Esophagus (tissue), 2 donors: ENCODE data around the gene CRYBG3. TPM values are rescaled to one million over a fixed set of nuclear protein-coding genes. Genes with fewer than 3 reads are reported as not detected.

Source experiments
- H3K27ac ChIP-seq, 2 donors: one replicate each; pipeline ENCODE4 v1.5.1; 2013; ENCODE audit warnings: low read depth in 2 of 2, mild to moderate bottlenecking in 2 of 2, inconsistent platforms in 1 of 2, low read length in 1 of 2, moderate library complexity in 1 of 2
- H3K27me3 ChIP-seq, 2 donors: one replicate each; pipeline ENCODE4 v1.6.1; 2013; ENCODE audit warnings: low read length in 2 of 2, control low read depth in 1 of 2, mild to moderate bottlenecking in 1 of 2; ENCODE audit not compliant: insufficient read depth in 2 of 2, control insufficient read depth in 1 of 2
- H3K36me3 ChIP-seq, 2 donors: one replicate each; pipeline ENCODE4 v1.6.1; 2013; ENCODE audit warnings: low read length in 1 of 2; ENCODE audit not compliant: control insufficient read depth in 2 of 2, insufficient read depth in 2 of 2
- H3K4me1 ChIP-seq, 2 donors: one replicate each; pipeline ENCODE4 v1.6.1; 2013; ENCODE audit warnings: low read length in 1 of 2; ENCODE audit not compliant: control insufficient read depth in 2 of 2, insufficient read depth in 2 of 2
- H3K4me3 ChIP-seq, 2 donors: one replicate each; pipeline ENCODE4 v1.5.1; 2013; ENCODE audit warnings: low read length in 2 of 2, mild to moderate bottlenecking in 2 of 2, low read depth in 1 of 2, moderate library complexity in 1 of 2
- H3K9me3 ChIP-seq, 2 donors: one replicate each; pipeline ENCODE4 v1.6.1; 2013; ENCODE audit warnings: mild to moderate bottlenecking in 2 of 2, low read depth in 1 of 2, low read length in 1 of 2, moderate library complexity in 1 of 2; ENCODE audit not compliant: control insufficient read depth in 2 of 2, insufficient read depth in 1 of 2
- WGBS, 2 donors: extraction: QIAGEN DNeasy Blood & Tissue Kit; methylation state at CpG; one replicate each; pipeline ENCODE4 v1.1.7; 2013; 5-methylcytosine and 5-hydroxymethylcytosine counted together
- polyA plus RNA-seq, 2 donors: library from polyadenylated mRNA; stranded (reverse); fragments of 200-250 nt; gene quantifications; one replicate each; pipeline ENCODE4 v1.2.3, GENCODE V29; 2013
- donor health status: healthy with polysubstance abuse.
- donor health status: Bipolar disorder and iron deficiency.

Gene CRYBG3
- polyA plus RNA-seq, 2 donors: 5.0 to 10.0 TPM

- H3K4me1 ChIP-seq: no peaks in the 10 kb centered on the region
These were observed 40.8 kb downstream of the CRYBG3 start for GRCh38 chr3:97862582-97862981.

DNA sequence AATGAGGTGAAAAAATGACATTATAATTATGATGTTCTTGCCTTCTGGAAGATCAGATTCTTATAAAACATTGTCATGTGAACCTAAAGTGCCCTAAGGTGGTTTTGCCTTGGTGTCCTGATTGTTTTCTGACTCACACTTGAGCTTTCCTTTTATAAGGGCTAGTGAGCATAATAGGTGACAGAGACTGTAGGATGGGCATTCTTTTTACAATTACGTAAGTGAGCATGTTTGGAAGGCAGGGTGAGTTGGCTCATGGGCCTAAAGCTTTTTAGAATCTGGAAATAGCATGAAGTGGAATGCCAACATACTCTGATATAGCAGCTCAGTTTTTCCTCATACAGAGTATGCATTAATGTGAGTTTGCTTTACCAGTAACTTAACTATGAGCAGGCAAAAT lies 41.2 kb downstream of the CRYBG3 start:
- no peak overlapping the region for H3K4me3 ChIP-seq
- no peaks in the 10 kb centered on the region for H3K27me3 ChIP-seq
- WGBS, 2 donors: 48 to 61% methylated on average over 1 of the region's 1 CpG
- H3K9me3 ChIP-seq: no peaks in the 10 kb centered on the region
- H3K4me1 ChIP-seq: no peaks in the 10 kb centered on the region
- H3K27ac ChIP-seq: no peak overlapping the region
- H3K36me3 ChIP-seq: no peaks in the 10 kb centered on the region

More at GRCh38 chr3:97862582-97862981, 40.8 kb downstream of the CRYBG3 start:
- 80 to 89% methylated on average over 1 of the region's 1 CpG for WGBS, 2 donors
- no peaks in the 10 kb centered on the region for H3K27me3 ChIP-seq
- no peaks in the 10 kb centered on the region for H3K9me3 ChIP-seq
- H3K27ac ChIP-seq: no peak overlapping the region
- H3K4me3 ChIP-seq: no peak overlapping the region
- no peaks in the 10 kb centered on the region for H3K36me3 ChIP-seq

DNA sequence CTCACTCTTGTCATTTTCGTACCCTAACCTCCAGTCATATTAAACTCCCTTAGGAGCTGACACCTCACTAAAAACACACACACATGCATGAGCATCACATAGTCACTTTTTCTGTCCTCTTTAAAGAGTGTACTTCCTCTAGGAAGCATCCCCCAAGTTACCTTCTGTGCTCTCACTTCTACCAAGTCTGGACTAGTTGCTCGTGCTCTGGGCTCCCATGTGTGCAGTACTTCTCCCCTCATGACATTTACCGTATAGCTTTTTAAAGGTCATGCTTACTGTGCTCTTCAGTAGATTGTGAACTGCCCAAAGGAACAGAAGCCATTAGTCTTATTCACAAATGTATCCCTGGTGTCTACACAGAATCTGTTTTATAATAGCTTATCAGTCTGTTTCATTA lies 42.0 kb downstream of the CRYBG3 start:
- H3K36me3 ChIP-seq: no peaks in the 10 kb centered on the region
- H3K27me3 ChIP-seq: no peaks in the 10 kb centered on the region
- no peak overlapping the region for H3K27ac ChIP-seq
- 91 to 92% methylated on average over 3 of the region's 3 CpGs for WGBS, 2 donors
- H3K9me3 ChIP-seq: no peaks in the 10 kb centered on the region
- H3K4me3 ChIP-seq: no peak overlapping the region
- no peaks in the 10 kb centered on the region for H3K4me1 ChIP-seq

DNA sequence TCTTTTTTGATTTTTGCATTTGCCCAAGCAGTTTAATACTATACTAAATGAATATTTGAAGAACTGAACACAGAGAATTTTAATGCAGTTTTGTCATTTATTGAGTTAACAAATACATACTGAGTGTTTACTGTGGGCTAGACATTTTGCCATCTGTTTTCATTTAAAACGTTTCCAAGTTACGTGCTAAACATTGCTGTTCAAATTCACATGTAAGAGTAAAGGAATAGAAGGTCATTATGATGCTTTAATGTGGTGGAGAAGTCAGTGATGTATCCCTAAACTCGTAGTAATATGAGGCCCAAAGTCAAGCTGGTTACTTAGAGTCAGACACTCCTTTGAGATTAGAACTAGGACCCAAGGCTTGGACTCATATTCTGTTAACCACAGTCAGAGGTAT lies 49.4 kb downstream of the CRYBG3 start:
- Histone ChIP-seq H3K27ac (no peak overlapping the region), H3K36me3 (no peaks in the 10 kb centered on the region), H3K9me3 (no peaks in the 10 kb centered on the region), H3K4me3 (no peak overlapping the region), H3K4me1 (no peaks in the 10 kb centered on the region), H3K27me3 (no peaks in the 10 kb centered on the region)
- whole genome bisulfite sequencing, 2 donors: 52 to 62% methylated on average over 3 of the region's 3 CpGs

- Histone ChIP-seq H3K4me1 (no peaks in the 10 kb centered on the region), H3K36me3 (no peaks in the 10 kb centered on the region), H3K27me3 (no peaks in the 10 kb centered on the region), H3K4me3 (no peak overlapping the region), H3K9me3 (no peaks in the 10 kb centered on the region), H3K27ac (peak overlapping the region; percentile 47 to 49)
- WGBS, 2 donors: 30 to 56% methylated on average over 6 of the region's 6 CpGs
These were observed 50.2 kb downstream of the CRYBG3 start for GRCh38 chr3:97871801-97872524.

DNA sequence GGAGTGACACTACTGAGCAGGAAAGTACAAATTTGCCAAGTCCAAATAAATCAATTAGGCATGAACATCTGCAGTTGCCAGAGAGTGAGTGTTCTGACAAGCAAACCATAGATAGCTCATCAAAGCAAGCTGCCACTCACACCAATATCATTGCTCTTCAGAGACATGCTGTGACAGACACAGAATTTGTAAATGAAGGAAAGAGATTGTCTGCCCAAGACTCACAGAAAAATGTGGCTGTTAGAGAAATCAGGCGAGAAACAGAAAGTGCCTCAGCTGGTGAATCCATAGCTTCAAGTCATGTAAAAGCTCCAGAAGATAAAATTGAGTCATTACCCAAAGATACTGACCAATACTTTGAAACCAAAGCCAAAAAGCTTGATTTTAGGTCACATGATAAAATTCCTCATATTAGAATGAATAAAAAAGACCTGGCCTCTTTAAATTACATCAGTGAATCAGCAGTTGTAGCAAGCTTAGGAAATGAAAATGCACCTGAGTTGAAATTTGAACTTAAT lies 50.8 kb downstream of the CRYBG3 start:
- 55 to 58% methylated on average over 1 of the region's 1 CpG for WGBS, 2 donors
- Histone ChIP-seq H3K36me3 (no peaks in the 10 kb centered on the region), H3K9me3 (no peaks in the 10 kb centered on the region), H3K27me3 (no peaks in the 10 kb centered on the region), H3K27ac (peak overlapping the region; percentile 31 to 47), H3K4me1 (no peaks in the 10 kb centered on the region), H3K4me3 (no peak overlapping the region)

GRCh38 chr3:97880267-97880666 lies 58.5 kb downstream of the CRYBG3 start:
- Histone ChIP-seq H3K27ac (no peak overlapping the region), H3K4me1 (peaks cover 0 to 3% of the 10 kb centered on the region in 2 donors), H3K27me3 (no peaks in the 10 kb centered on the region), H3K4me3 (no peak overlapping the region), H3K36me3 (no peaks in the 10 kb centered on the region), H3K9me3 (no peaks in the 10 kb centered on the region)

DNA sequence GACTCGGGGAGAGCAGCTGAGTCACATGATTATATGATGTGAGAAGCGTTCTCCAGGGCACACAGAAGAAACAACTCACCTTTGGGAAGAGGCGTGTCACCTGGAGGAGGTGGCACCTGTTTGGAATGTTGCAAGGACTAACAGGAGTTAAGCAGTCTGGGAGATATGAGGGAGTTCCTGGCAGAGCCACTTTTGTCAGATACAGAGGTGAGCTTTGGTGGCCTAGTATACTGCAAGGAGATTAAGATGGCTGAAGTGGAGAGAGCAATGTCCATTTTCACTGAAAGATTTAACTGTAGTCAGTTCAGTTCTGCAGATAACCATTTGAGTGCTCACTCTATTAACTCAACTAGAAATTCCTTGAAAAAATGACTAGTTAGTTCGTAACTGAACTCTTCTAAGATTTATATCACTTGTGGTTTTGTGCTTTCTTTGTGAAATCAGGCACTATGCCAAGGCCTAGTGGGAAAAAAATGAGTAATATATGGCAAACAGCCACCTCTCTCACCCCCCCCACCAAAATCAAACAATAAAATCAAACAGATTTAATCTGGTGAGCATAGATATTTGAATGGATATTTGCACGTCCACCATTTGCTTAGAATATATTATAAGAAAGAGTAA lies 61.3 kb downstream of the CRYBG3 start:
- 29 to 40% methylated on average over 5 of the region's 5 CpGs for WGBS, 2 donors
- no peak overlapping the region for H3K27ac ChIP-seq
- no peak overlapping the region for H3K4me3 ChIP-seq

GRCh38 chr3:97883736-97884135 lies 61.9 kb downstream of the CRYBG3 start:
- Histone ChIP-seq H3K27ac (no peak overlapping the region), H3K36me3 (no peaks in the 10 kb centered on the region), H3K4me1 (peaks cover 0 to 3% of the 10 kb centered on the region in 2 donors), H3K9me3 (no peaks in the 10 kb centered on the region), H3K4me3 (no peak overlapping the region), H3K27me3 (no peaks in the 10 kb centered on the region)
- WGBS, 2 donors: 36 to 59% methylated on average over 4 of the region's 4 CpGs

More for the DNA sequence above, 61.3 kb downstream of the CRYBG3 start:
- Histone ChIP-seq H3K27me3 (no peaks in the 10 kb centered on the region), H3K9me3 (no peaks in the 10 kb centered on the region), H3K4me1 (peaks cover 0 to 3% of the 10 kb centered on the region in 2 donors), H3K36me3 (no peaks in the 10 kb centered on the region)
